NAMALWA (cell line): Measurements from ENCODE around the gene BCLAF3.
A peak's percentile ranks its signal among the peaks of the same experiment; 100 is the strongest.

Source experiments
- DNase-seq: peaks from one replicate; pipeline ENCODE4 v3.0.0-alpha.2; 2015; ENCODE audit warnings: low spot score

Gene BCLAF3

DNA sequence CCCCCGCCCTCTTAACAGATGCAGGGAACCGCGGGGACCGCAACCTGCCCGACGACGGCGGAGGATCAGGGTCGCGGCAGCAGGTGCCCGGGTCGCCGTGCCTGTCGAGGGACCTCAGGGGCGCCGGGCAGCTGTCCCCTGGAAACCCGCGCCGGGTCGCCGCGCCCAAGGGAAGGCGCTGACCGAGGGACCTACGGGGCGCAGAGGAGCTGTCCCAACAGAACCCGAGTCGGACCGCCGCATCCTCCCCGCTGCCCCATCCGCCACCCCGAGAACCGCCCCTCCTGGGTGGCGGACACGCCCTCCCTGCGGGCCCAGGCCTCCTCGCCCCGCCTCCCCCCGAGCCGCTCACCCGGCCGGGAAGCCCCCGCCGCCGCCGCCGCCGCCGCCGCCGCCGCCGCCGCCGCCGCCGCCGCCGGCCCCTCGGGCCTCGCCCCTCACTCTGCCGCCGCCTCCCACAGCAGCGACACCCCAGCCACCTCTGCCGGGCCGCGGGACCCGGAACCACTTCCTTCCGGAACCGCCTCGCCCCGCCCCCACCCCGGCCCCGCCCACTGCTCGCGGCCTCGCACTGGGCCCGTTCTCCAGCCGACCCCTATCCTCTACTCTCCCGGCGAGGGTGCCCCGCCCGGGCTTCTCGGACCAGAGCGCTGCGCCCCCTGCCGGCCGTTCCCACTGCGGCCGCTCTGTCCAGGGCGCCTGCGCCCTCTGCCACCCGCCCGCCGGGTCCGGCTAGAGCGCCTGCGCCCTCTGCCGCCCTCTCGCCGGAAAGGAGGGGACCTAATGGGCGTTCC, at the start of gene BCLAF3:
Gene BCLAF3, minus strand, starts transcription at position 506 of the 794 bp plus-strand sequence. CDS start 20,797 bp downstream, outside the sequence.
- DNase-seq = peak; percentile 87

DNA sequence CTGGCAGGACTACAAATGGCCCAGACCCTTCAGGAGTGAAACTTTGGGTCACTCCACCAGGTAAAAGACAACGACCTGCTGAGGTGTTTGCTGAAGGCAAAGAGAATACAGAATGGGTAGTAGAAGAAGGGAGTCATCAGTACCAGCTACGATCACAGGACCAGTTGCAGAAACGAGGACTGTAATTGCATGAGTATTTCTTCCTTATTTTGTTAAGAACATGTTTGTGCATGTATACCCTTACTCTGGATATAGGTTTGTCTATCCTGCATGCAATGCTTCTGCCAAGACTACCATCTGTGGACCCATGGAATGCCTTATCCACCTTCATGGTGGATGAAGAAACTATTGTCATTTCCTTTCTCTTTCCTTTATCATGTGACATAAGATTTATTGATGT, 48.1 kb upstream of the BCLAF3 start:
- no peak for DNase-seq

DNA sequence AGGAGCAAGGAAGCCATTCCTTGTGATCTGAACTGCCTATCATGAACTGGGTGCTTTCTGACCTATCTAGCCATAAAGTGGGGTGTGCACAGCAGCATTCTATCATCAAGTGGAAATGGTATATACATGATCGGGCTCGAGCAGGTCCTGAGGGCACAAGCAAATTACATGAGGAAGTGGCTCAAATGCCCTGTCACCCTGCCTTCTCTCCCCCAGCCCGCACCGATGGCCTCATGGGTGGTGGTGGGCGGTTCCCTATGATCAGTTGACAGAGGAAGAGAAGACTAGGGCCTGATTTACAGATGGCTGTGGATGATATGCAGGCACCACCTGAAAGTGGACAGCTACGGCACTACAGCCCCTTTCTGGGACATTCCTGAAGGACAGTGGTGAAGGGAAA, 46.3 kb upstream of the BCLAF3 start:
- no peak for DNase-seq

DNA sequence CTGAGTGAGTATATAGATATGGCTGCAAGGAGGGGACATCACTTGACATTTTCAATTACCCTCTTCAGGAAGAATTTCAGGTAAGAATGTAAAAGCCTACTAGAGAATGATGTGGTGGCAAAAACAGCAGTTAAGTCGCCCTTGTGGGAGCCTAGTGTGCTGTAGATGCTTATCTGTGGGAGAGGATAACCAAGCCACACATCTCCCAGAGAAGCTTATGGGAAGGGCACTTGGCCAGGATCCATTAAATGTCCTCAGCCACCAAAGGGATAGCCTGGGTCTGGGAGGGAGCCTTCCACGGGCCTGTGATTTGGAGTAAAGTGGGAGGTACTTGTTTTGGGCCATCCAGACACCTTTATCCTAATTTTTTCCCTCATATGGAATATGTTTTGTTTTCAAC, 41.3 kb upstream of the BCLAF3 start:
- no peak for DNase-seq

DNA sequence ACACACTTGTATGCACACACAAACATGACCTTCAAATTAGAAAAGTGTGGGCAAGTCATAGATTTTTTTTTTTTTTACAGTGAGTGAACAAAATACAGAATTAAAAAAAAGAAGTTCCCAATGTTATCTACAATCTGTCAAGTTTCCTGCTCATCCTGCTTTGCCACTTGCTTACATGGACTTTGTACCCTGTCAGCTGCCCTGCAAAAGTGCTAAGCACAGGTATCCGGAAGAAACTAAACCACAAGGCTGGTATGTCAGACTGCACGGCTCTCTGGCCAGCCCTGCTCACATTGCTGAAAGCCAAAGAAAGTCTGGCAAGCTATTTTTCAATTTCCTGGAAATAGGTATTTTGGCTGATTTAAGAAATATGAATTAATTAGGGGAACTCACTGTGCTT, 38.9 kb upstream of the BCLAF3 start:
- no peak for DNase-seq

DNA sequence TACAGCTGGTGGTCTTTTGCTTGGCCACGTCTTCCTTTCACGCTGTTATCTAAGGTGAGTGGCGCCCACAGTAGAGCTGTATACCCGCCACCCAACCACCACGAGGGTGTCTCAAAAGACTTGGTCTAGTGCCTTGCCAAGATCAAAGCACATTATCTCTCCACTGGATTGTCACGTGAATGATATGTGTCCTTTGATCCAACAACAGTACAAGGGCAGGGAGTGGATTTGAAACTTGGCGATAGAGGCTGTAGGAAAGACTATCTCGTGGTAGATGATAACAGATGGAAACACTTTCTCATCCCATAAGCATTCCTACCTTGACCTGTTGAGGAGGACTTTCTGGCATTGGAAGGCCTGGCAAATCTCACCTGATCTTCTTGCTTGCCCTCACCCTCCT, 37.7 kb upstream of the BCLAF3 start:
- DNase-seq = no peak

DNA sequence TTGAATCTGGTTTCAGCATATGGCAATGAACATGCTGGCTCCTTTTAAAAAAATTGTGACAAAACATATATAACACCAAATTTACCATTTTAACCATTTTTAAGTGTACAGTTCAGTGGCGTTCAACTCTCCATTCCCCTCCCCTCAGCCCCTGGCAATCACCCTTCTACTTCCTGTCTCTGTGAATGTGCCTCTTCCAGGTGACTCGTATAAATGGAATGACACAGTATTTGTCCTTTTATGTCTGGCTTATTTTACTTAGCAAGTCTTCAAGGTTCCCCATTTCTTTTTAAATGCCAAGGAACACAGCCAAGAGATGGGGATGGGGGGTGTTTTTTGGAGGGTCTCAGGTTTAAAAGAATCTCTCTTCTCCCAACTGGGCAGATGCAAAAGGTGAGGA, 35.4 kb upstream of the BCLAF3 start:
- no peak for DNase-seq

DNA sequence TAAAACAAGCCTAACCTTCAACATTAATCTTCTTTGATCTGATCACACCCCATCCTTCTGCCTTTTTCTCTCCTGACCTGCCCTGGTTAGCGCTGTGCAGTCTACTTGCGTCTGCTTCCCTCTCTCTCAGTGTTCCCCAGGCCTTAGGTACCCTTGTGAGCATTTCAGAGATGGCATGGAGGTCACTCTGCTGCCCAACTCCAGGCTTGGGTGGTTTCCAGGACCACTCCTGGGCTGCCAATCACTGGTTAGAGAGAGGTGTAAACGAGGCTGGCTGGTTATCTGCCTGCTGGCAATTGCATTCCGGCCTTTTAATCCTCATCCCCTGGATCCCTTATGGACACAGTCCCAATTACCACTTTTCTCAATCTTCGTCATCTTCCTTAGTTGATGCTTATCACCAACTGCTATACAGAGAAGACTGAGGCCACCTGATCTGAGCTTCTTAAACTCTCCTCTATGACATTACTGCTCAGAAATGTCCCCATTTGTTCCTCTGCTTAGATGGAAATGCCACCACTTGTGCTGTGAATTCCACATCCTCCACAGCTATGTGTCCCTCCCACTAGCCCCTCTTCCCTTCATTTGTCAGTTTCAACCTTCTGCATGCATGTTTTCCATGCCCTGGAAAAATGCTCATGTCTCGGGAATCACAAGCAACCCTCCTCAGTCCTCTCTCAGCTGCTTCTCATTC, 29.0 kb upstream of the BCLAF3 start:
- no peak for DNase-seq

DNA sequence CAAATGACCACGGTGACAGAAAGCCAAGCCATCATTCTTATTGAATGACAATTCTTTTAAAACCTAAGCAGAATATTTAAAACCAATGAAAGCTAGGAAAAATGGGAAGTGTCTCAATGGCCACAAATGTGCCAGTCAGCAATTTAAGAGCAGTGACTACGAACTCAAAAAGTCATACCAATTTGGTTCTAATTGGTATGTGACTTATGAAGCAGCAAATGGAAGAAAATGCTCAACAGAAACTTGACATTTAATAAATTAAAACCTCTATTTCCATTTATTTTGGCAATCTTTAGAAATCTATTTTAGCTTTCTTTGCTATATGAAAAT, 25.7 kb upstream of the BCLAF3 start:
- DNase-seq = no peak

DNA sequence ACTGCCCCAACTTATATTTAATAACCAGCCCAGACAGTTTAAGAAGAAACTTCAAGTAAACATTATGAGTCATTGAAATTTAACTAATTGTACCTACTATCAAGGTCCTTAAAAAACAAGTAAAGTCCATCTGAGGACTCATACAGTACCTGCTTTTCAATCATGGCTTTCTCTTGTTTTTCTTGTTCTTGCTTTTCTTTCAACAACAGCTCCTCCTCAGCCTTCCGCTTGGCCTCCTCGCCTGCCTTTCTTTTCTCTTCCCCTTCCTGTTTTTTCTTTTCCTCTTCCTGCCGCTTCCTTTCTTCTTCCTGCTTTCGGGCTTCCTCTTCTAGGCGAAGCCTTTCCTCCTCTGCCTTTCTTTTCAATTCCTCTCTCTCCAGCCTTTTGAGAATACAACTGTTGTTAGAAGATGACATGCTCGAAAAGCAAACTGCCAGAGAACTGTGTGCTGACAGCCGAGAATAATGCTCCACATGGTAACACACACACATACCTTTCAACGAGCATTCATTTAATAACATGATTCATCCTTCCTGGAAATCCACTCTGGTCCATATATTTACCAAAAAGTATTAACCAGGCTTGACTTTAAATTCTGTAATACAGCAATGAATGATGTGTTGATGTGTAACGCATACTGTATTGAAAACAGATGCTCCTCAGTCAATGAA, 25.2 kb upstream of the BCLAF3 start:
- DNase-seq = no peak

DNA sequence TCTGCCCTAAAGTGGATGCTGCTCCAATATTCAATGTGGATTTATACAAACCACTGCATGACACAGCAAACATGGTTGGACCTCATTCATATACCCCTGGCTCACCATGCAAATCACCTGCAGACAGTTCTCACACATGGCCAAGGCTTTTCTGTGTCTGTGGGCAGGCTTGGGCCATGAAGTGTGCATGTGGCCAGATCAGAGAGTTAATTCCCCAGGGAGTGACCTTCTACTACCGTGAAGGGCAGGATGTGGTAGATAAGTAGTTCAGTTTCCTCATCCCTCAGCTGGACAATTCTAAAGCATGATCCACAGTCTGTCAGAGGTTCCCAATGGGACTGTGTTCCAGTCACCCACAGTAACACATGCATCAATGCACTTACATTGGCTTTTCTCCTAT, 24.6 kb upstream of the BCLAF3 start:
- DNase-seq = no peak

DNA sequence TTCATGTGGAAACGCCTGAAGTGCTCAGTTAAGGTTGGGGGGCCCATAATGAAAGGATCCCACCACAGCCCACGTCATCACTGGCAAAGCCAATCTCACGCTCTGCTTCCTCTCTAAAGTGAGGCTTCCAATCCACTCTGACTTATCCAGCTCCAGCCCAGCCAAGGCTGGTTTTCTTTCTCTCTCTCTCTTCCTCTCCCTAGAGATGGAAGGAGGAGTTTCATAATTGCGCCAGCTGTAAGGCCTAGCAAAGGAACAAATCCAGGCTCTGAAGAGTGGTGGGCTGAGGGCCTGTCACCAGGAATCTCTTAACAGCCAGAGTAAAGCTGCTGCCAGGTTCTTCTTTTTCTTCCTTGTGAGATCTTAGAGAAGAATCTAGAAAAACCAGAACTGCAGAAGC, 20.7 kb upstream of the BCLAF3 start:
- no peak for DNase-seq

DNA sequence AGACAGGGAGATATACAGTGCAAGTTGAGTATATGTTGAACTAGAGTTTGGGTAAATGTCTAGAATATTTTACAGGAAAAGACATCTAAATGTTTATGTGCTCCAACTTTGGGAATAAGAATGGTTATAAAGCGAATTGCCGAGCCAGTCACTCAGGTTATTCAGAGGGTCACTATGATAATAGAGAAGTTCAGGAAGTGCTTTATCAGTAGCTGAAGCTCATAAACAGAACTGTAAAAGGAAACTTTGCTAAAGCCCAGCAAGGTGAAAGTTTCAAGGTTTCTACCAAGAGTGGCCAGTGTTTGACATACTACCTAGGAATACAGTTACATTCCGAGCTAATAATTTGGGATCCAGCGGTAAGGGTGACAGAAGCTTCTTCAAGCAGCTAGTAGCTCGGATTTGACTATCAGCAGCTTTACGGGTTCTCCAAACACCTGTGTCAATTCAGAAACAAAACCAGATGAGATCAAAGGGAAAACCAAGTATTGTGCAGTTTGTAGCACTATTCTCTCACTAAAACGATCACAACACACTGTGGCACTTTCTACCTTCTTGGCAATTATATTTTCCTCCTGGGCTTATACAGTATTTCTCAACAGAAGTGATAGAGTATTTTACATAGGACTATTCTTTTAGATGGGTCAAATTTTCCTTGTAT, 17.2 kb upstream of the BCLAF3 start:
- no peak for DNase-seq

DNA sequence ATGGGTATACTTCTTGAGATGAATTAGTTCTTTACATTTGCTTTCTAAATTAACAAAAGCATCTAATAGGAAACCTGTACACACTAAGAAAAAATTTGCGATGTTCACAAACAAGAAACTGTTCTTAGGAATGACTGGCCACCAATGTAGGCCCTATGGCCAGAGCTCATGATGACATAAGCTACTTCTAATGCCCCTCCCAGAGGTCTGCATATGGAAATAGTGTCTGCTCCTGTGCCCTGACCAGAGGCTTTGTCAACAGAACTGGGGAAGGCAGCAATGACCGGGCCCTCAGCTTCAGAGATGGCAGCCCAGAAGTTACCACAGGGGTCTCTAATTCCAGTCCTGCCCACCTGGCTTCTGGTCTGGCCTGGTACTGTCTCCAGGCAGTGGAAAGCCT, 15.0 kb upstream of the BCLAF3 start:
- no peak for DNase-seq

DNA sequence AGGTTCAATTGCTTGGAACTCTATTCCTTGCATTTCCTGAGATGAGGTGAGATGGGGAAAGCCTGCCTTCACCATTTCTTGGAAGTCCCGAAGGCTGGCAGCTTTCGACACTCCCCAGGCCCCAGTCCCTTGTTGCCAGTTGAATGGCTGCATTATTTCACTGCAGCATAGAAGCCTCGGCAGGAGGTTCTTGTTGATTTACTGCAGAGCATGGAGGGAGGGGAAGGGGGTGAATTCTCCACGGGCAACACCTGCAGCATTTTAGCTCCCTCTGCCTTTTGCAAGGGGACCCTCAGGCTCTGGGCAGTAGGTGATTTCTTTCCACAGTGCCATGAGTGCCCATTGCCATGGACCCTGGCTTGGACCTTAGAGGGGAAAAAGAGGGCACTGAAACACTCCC, 10.7 kb upstream of the BCLAF3 start:
- no peak for DNase-seq

DNA sequence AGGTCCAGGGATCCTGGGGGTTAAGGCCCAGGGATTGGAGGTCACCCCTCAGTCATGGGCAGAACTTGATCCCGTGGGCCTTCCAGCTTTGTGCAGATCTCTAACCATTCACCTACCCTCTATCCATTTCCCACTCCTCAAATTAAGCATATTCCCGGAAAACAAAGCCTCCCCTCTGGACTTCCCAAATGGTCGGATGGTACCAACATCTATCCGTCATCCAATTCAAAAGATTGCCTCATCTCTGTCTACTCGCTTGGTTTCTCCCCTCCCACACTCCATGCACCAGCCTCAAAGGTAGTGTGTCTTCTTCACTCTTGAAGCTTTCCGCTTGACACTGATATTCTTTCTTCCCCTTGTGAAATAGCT, 473 bp upstream of the BCLAF3 start:
- peak; percentile 13 for DNase-seq

DNA sequence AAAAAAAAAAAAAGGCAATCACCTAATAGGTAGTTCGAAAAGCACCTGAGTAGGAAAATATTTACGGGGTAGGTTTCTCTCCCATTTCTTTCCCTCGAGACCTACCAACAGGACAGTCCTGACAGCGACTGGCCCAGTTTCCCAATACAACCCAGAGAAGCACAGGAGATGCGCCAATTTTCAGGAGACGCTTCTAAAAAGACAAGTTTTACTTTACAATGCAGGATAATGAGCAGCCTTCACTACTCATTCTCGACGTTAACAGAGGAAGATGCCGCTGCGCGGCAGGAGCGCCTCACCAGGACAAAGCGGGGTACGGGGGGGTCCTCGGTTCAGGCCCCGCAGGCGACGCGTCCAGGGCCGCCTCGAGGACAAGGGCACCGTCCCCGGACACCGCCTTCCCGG, 708 bp downstream of the BCLAF3 start:
- peak; percentile 14 for DNase-seq

DNA sequence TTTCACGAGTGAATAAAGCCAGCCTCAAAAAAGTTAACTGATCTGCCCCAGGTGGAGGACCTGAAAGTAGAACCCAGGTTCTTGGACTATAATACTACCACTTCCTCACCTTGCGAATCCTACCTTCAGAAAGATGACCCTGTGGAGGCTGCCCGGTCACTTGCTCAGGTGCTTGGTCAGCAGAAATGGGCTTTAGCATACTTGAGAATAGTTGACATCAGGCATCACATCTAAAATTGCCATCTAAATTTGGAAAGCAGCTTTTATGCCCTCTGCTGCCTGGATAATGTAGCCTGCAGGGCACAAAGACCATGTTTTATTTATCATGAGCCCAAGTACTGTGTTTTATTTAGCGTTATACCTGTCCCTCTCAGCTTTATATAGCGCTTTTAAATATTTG, 3.0 kb downstream of the BCLAF3 start:
- no peak for DNase-seq

DNA sequence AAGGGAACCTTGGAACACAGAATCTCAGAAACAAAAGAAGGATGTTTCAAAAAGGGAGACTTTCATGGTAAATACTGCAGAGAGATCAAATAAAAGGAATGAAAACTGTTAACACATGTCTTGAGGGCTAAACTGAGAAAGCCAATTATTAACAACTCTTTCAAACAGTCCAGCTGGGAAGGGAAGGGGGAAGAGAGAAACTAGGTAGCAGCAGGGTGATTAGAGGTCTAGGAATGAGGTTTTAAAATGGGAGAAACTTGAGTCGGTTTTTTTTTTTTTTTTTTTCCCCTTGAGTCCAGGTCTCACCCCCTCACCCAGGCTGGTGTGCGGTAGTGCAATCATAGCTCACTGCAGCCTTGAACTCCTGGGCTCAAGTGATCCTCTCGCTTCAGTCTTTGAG, 4.3 kb downstream of the BCLAF3 start:
- no peak for DNase-seq

DNA sequence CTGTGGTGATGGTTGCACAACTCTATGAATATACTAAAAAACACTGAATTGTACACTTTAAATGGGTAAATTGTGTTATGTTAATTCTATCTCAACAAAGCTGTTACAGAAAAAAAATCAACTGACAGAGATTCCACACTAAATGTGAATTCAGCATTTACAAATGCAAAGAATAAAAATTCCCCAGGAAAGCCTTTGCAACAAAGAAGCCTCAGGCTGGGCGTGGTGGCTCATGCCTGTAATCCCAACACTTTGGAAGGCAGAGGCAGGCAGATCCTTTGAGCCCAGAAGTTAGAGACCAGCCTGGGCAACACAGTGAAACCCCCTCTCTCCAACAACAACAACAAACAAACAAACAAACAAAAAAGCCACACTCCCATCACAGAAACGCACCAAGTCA, 8.9 kb downstream of the BCLAF3 start:
- no peak for DNase-seq

DNA sequence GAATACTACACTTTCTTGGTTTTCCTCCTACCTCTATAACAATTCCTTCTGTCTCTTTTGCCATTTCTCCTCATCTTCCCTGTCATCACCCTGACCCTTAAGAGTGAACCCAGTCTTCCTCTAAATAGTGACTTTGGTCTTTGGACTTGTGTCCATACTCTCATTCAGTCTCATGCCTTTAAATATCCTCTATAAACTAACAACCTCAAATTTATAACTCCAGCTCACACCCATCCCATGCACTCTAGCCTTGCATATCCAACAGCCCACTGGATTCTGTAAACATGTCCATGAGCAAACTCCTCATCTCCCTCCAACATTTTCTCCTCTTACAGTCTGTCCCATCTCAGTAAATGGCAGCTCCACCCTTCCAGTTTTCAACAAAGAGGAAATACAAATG, 15.0 kb downstream of the BCLAF3 start:
- no peak for DNase-seq

DNA sequence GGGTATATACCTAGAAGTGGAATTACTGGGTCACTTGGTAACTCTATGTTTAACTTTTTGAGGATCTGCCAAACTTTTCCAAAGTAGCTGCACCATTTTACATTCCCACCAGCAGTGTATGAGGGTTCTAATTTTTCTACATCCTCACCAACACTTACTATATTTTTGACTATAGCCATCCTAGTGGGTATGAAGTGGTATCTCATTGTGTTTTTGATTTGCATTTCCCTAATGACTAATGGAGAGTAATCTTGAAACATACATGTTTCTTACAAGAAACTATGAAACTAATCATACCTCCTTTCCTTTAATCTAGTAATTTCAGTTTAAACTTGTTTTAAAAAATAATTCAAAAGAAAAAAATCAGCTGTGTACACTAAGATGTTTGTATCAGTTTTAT, 17.9 kb downstream of the BCLAF3 start:
- DNase-seq = no peak

DNA sequence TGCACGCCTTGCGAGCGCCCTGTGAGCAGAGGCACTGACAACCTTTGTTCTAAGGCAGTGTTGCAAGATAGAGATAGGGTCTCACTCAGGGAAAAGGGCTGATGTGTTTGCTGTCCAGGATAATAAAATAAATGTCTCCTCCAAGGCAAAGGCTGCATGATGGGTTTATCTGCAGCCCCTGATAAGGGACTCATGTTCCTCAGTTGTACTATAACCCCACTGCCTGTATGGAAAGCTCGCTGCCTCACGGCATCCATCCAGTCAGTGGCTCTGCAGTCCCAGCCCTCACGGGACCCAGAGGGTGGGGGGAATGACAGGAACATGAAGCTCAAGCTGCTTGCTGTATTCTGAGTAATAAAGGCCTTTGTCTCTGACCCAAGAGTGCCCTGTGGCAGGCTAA, 22.6 kb downstream of the BCLAF3 start:
- no peak for DNase-seq
